Vagina (tissue), 2 donors: ENCODE measurements around the gene CNGB1. TPM values are rescaled to one million over a fixed set of nuclear protein-coding genes. Genes with fewer than 3 reads are reported as not detected.

Source experiments
- DNase-seq, 2 donors: peaks; one replicate each; pipeline ENCODE4 v3.0.0-alpha.2; 2017; ENCODE audit errors: extremely low spot score in 2 of 2
- H3K27ac ChIP-seq: fragments of 200-600 bp; sonication (generic); one replicate; pipeline ENCODE4 v1.5.1; 2019
- H3K27me3 ChIP-seq: fragments of 200-600 bp; sonication (generic); one replicate; pipeline ENCODE4 v1.5.1; 2019
- H3K36me3 ChIP-seq, 2 donors: fragments of 200-600 bp; sonication (generic); one replicate each; pipeline ENCODE4 v1.5.1; 2017 to 2019
- H3K4me1 ChIP-seq: fragments of 200-600 bp; sonication (generic); one replicate; pipeline ENCODE4 v1.5.1; 2019
- H3K4me3 ChIP-seq, 2 donors: fragments of 200-600 bp; sonication (generic); 1 replicate in 1 of 2; 2 replicates in 1 of 2; pipeline ENCODE4 v1.5.1; 2016 to 2019
- H3K9me3 ChIP-seq: fragments of 200-600 bp; sonication (generic); one replicate; pipeline ENCODE4 v1.5.1; 2019
- CTCF ChIP-seq, 3 experiments: fragments of 450-650 bp in 2 of 3; fragments of 200-600 bp in 1 of 3; sonication (generic) in 1 of 3; IDR thresholded peaks; one replicate each; pipeline ENCODE4 v1.5.1; 2017 to 2019; ENCODE audit warnings: antibody characterized with exemption in 3 of 3, mild to moderate bottlenecking in 2 of 3, moderate library complexity in 2 of 3
- POLR2A ChIP-seq, 2 donors: fragments of 450-650 bp; IDR thresholded peaks; one replicate each; pipeline ENCODE4 v1.6.1; 2017; ENCODE audit warnings: antibody characterized with exemption in 2 of 2, mild to moderate bottlenecking in 2 of 2, moderate library complexity in 2 of 2
- POLR2AphosphoS5 ChIP-seq, 2 donors: sonication (generic); formaldehyde crosslinking; IDR thresholded peaks; one replicate each; pipeline ENCODE4 v1.9.0; 2017; ENCODE audit warnings: antibody characterized with exemption in 2 of 2, mild to moderate bottlenecking in 2 of 2, low read depth in 1 of 2; ENCODE audit not compliant: insufficient read depth in 1 of 2
- intact Hi-C: fragments of 100-400 bp; cut with DNase I; formaldehyde crosslinking; loops from one replicate; pipeline ENCODE4 v1.15.1; 2023
- total RNA-seq: library from RNA; depleted of rRNA; stranded (reverse); fragments of >200 nt; gene quantifications from one replicate; pipeline ENCODE4 v1.2.3, GENCODE V29; 2016

Gene CNGB1
- total RNA-seq, 1 donor from 2014 or later, result not detected

DNA sequence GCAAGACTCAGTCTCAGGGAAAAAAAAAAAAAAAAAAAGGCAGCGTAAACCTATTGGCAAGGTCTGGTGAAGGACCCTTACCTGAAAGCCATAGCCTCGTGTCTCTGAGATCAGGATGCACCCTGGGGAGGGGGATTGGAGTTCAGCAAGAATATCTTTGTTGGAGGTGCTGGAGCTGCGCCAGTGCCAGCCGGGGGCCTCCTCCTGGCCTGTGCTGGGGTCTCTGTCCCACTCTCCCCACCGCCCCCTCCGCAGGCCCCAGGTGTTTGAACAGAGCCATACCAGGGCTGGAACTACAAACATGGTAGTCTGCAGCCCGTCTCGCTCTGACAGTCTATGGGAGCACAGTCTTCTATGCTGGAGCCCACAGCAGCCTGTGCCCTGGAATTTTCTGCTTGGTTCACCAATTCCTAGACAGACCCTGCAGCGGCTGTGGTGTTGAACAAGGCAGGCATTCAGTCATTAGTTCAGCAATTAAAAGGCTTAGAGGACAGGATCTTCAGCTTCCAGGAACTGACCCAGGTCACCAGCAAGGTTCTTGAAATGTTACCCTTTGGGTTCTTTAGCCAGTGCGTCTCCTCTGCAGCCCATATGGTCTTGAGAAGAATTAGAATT is 126.4 kb downstream of the CNGB1 start:
- Histone ChIP-seq H3K27me3 (no peaks in the 10 kb centered on the region), H3K4me1 (no peaks in the 10 kb centered on the region), H3K4me3 (no peak overlapping the region), H3K9me3 (no peaks in the 10 kb centered on the region), H3K36me3 (no peaks in the 10 kb centered on the region), H3K27ac (no peak overlapping the region)
- intact Hi-C loops, result no loop called here
- TF ChIP-seq POLR2AphosphoS5 (IDR thresholded peaks at IDR 0.05; ENCODE audit: insufficient read depth in 1 of 2, low read depth in 1 of 2), result no peak
- no peak for TF ChIP-seq CTCF (IDR thresholded peaks at IDR 0.05)
- TF ChIP-seq POLR2A (IDR thresholded peaks at IDR 0.05), result no peak
- DNase-seq, result no peak

- TF ChIP-seq POLR2A (IDR thresholded peaks at IDR 0.05) (no peak), POLR2AphosphoS5 (IDR thresholded peaks at IDR 0.05; ENCODE audit: insufficient read depth in 1 of 2, low read depth in 1 of 2) (no peak), CTCF (IDR thresholded peaks at IDR 0.05) (no peak)
- no peak overlapping the region for H3K27ac ChIP-seq
- no peaks in the 10 kb centered on the region for H3K9me3 ChIP-seq
- no peak for DNase-seq
- H3K27me3 ChIP-seq, result no peaks in the 10 kb centered on the region
- H3K36me3 ChIP-seq, result no peaks in the 10 kb centered on the region
- no peak overlapping the region for H3K4me3 ChIP-seq
- intact Hi-C loops, result no loop called here
- no peaks in the 10 kb centered on the region for H3K4me1 ChIP-seq
Measured at GRCh38 chr16:57843400-57843799, 127.5 kb downstream of the CNGB1 start.

DNA sequence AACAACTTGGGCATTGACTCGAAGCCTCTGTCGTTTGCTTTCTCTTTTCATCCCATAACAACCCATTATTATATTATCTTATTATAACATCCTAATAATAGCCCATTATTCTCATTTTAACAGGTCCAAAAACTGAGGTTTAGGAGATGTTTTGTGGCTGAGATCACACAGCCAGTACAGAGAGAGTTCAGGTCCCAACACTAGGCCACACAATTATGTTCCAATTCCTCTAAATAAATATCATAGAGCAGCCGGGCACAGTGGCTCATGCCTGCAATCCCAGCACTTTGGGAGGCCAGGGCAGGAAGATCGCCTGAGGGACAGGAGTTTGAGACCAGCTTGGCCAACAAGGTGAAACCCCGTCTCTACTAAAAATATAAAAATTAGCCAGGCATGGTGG is 128.3 kb downstream of the CNGB1 start:
- Histone ChIP-seq H3K4me1 (no peaks in the 10 kb centered on the region), H3K27me3 (no peaks in the 10 kb centered on the region), H3K27ac (no peak overlapping the region), H3K9me3 (no peaks in the 10 kb centered on the region), H3K4me3 (no peak overlapping the region), H3K36me3 (no peaks in the 10 kb centered on the region)
- TF ChIP-seq POLR2AphosphoS5 (IDR thresholded peaks at IDR 0.05; ENCODE audit: insufficient read depth in 1 of 2, low read depth in 1 of 2) (no peak), CTCF (IDR thresholded peaks at IDR 0.05) (no peak), POLR2A (IDR thresholded peaks at IDR 0.05) (no peak)
- intact Hi-C loops, result no loop called here
- DNase-seq, result no peak

- no peak overlapping the region for H3K27ac ChIP-seq
- no peak for DNase-seq
Measured at GRCh38 chr16:57840833-57841232, 130.1 kb downstream of the CNGB1 start.

More at GRCh38 chr16:57840833-57841232, 130.1 kb downstream of the CNGB1 start:
- H3K9me3 ChIP-seq, result no peaks in the 10 kb centered on the region
- no peaks in the 10 kb centered on the region for H3K27me3 ChIP-seq
- intact Hi-C loops, result no loop called here
- H3K4me3 ChIP-seq, result no peak overlapping the region
- H3K36me3 ChIP-seq, result no peaks in the 10 kb centered on the region
- TF ChIP-seq POLR2AphosphoS5 (IDR thresholded peaks at IDR 0.05; ENCODE audit: insufficient read depth in 1 of 2, low read depth in 1 of 2) (no peak), CTCF (IDR thresholded peaks at IDR 0.05) (no peak), POLR2A (IDR thresholded peaks at IDR 0.05) (no peak)
- no peaks in the 10 kb centered on the region for H3K4me1 ChIP-seq
